HG03442 (cell line): ENCODE measurements around the gene P2RY13.

Source experiments
- ATAC-seq: cut with Tn5 transposase; IDR thresholded peaks from one replicate; pipeline ENCODE4 v1.9.1; 2021; ENCODE audit warnings: mild to moderate bottlenecking, moderate library complexity; ENCODE audit not compliant: unreplicated experiment

Gene P2RY13

GRCh38 chr3:151297429-151297828 lies 31.9 kb downstream of the P2RY13 start:
- no peak for ATAC-seq

DNA sequence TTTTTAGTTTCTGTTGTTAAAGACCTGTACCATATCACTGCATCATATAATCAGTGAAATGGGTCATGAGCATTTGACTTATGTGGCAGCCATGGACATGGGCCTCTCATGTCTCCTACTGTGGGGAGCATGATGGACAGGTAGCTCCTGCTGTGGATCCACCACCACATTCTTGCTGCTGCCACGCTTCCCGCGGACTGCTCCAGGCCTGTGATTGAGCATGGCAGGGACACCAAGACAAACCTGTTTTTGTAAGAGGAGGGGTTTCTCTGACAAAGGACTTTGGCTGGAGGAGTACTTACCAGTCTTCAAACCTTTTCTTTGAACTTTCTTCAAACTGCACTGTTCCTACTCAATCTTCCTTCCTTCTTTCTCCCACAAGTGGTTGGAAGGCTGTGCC lies 33.1 kb downstream of the P2RY13 start:
- no peak for ATAC-seq

DNA sequence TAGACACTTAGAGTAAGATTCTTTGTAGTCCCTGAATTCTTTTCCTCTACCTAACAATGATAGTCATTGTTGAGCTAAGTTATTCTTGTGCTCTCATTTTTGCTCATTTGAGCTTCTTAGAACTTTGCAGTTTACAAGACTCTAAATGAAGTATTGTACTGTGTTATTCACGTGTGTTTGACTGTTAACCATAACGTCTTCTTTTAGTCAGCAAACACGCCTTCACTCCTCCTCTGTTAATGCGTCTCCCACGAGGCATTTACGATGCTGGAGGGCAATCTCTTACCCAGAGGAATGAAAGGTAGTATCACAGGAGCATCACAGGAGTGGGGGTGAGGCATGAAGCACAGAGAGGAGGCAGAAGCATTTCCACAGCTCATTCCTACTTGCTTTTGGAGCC lies 36.2 kb downstream of the P2RY13 start:
- no peak for ATAC-seq

DNA sequence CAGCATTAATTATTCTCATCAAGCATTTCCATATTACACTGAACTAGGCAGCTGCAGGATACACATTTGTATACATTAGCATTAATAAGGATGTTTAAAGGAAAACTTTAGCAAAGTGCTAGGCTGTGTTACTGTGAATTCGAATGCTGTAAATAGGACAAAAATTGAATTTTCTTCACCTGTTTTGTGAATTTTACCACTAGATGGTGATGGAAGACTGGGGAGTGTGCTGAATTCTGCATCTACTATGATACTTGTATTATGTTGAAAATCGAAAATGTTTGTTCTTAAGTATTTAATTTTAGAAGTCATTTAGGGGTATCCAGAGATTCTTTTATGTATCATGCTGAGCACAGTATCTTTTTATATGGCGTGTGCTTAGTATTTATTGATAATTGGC lies 38.7 kb downstream of the P2RY13 start:
- no peak for ATAC-seq

DNA sequence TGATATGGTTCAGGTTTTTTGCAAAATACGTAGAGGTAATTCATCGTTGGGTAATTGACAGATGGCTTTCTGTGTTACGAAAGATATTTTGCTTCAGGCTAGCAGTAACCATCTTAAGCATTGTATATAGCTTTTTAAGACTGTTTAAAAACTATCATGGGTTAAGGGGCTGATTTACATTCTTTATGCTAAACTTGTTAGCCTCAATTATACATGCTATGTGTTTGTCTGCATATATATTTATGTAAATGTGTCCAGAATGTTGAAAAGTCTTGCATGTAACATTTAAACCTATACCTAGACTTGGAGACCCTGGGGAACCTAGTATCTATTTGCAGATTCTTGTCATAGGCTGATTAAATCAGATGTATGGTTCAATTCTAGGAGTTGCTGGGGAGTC lies 39.9 kb downstream of the P2RY13 start:
- ATAC-seq = no peak

GRCh38 chr3:151285940-151286339 lies 43.4 kb downstream of the P2RY13 start:
- ATAC-seq = no peak

DNA sequence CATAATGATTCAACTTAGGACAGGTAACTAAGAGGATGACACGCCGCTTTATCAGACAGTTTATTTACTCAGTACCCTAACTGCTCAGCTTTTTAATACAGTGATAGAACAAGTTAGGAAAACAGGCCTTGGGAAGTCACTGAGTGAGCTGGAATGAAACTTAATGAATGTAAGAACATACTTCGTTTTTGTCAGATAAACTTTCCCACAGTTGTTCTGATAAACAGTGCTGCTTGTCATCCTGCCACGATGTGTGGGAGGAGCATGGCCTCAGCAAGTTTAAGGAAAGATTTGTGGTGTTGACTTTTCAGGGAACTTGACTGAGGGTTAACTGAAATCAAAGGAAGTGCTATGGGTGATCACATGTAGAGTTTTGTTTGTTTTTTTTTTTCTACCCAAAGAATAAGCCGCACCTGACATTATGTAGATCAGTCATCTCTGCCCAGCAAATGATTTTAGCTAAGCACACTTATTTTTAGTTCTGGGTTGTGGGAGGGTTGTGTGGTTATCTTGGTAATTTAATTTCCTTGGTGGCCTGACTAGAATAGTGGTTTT lies 45.4 kb downstream of the P2RY13 start:
- no peak for ATAC-seq

- ATAC-seq = no peak
These were observed 46.0 kb downstream of the P2RY13 start for GRCh38 chr3:151283387-151283786.

- ATAC-seq = no peak
These were observed 46.4 kb downstream of the P2RY13 start for GRCh38 chr3:151282921-151283320.

DNA sequence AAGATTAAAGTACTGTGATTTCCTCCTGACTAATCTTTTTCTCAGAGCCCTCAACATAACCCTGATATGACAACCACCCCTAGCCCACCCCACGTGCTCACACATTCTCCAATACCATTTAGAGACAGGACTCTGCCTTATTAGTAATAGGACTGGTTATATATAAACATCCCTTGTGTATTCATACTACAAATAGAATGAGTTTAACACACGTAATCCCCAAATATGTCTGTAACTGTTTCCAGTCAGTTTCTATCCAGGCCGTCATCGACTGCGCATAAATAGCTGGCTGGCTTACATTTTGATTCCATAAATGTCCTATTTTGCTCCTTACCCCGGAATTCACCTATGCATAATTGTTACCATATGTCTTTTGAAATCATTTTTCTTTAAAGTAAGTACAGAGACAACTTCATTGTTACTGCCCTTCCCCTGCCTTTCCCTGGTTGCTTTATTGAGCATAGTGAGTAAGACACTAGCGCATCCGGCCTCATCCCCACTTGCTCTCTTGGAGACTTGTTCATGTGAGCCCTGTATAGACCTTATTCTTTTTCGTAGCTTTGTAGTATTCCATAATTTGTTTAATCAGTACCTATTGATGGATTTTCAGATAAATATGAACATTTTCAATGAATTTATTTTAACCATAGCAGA lies 47.6 kb downstream of the P2RY13 start:
- ATAC-seq = no peak

DNA sequence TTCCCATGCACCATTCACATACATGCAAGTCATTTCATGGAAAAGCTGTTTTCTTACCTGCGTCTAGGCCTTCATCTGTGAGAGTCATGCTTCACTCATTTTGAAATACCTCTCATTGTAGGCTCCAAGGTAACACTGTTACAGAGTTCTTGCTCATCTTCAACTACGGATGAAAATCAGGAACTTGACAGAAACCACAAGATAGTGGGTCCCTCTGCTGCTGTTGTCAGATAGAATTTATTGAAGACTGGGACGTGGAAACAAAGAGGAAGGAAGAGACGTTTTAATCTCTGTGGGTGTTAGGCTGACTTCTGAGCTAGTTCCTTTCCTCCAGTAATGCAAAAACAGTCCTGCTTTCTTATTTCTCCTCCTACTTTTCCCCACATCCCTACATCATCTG lies 51.1 kb downstream of the P2RY13 start, which contains the start of gene P2RY14:
Gene P2RY14, minus strand, starts transcription at position 313 of the 400 bp plus-strand sequence. CDS start 64,226 bp downstream, outside the sequence.
- ATAC-seq = no peak

DNA sequence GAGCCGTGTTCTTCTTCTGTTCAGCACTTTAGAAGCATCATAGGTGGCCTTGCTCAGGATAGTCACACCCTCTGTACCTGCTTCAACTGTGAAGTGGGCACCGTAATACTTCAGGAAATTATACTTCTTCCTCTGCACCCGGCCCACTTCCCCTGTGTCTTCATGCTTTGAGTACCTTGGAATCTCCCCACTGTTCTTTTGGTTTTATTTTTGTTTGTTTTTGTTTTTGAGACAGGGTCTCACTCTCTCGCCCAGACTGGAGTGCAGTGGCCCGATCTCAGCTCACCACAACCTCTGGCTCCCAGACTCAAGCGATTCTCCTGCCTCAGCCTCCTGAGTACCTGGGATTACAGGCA lies 52.7 kb downstream of the P2RY13 start:
- ATAC-seq = peak; percentile 57
